Liver (tissue), 9 donors: ENCODE data around the gene TRMT1. TPM values are rescaled to one million over a fixed set of nuclear protein-coding genes. Genes with fewer than 3 reads are reported as not detected.

Experiments used
- DNase-seq: peaks from one replicate; pipeline ENCODE4 v3.0.0-alpha.2; 2017; ENCODE audit warnings: low spot score
- H3K27ac ChIP-seq, 2 donors: one replicate each; pipeline ENCODE4 v1.7.0; 2013; ENCODE audit warnings: inconsistent platforms in 2 of 2, low read length in 2 of 2, control low read depth in 1 of 2, low read depth in 1 of 2, mild to moderate bottlenecking in 1 of 2
- H3K27me3 ChIP-seq, 4 donors: one replicate each; pipeline versions ENCODE4 v1.6.1 to v1.7.0; 2013; ENCODE audit warnings: low read length in 3 of 4, inconsistent platforms in 1 of 4, mild to moderate bottlenecking in 1 of 4, moderate library complexity in 1 of 4; ENCODE audit not compliant: control insufficient read depth in 4 of 4, insufficient read depth in 4 of 4
- H3K36me3 ChIP-seq, 4 donors: one replicate each; pipeline versions ENCODE4 v1.6.1 to v1.7.0; 2013; ENCODE audit warnings: low read length in 3 of 4, mild to moderate bottlenecking in 3 of 4, low read depth in 1 of 4, moderate library complexity in 1 of 4; ENCODE audit not compliant: control insufficient read depth in 4 of 4, insufficient read depth in 3 of 4
- H3K4me1 ChIP-seq, 4 donors: one replicate each; pipeline versions ENCODE4 v1.6.1 to v1.7.0; 2013; ENCODE audit warnings: low read length in 3 of 4, mild to moderate bottlenecking in 3 of 4, moderate library complexity in 1 of 4; ENCODE audit not compliant: control insufficient read depth in 4 of 4, insufficient read depth in 4 of 4
- H3K4me3 ChIP-seq, 3 donors: one replicate each; pipeline versions ENCODE4 v1.6.1 to v1.7.0; 2013; ENCODE audit warnings: low read length in 3 of 3, control low read depth in 1 of 3, low read depth in 1 of 3, mild to moderate bottlenecking in 1 of 3
- H3K9ac ChIP-seq, 2 donors: one replicate each; pipeline ENCODE4 v1.7.0; 2013; ENCODE audit warnings: low read length in 2 of 2, mild to moderate bottlenecking in 2 of 2, moderate library complexity in 2 of 2, control low read depth in 1 of 2, low read depth in 1 of 2
- H3K9me3 ChIP-seq, 4 donors: one replicate each; pipeline versions ENCODE4 v1.6.1 to v1.7.0; 2013; ENCODE audit warnings: low read length in 3 of 4; ENCODE audit not compliant: control insufficient read depth in 4 of 4
- CTCF ChIP-seq: fragments of 150-350 bp; IDR thresholded peaks from 2 replicates; pipeline ENCODE4 v1.5.1; 2017; ENCODE audit warnings: improper control_type of control experiment, low read depth, low read length; ENCODE audit not compliant: missing input control
- FOXA1 ChIP-seq: IDR thresholded peaks from 2 replicates; pipeline ENCODE4 v1.6.1; 2016; ENCODE audit warnings: antibody characterized with exemption
- FOXA2 ChIP-seq: IDR thresholded peaks from 2 replicates; pipeline ENCODE4 v1.6.1; 2016; ENCODE audit warnings: antibody characterized with exemption
- GABPA ChIP-seq, 2 donors: IDR thresholded peaks in 1 of 2; conservative IDR thresholded peaks in 1 of 2; 2 replicates each; pipeline ENCODE4 v1.6.1; 2016; ENCODE audit warnings: antibody characterized with exemption in 2 of 2, mild to moderate bottlenecking in 1 of 2, moderate library complexity in 1 of 2
- HNF4A ChIP-seq, 2 donors: conservative IDR thresholded peaks; 2 replicates each; pipeline ENCODE4 v1.6.1; 2016; ENCODE audit warnings: antibody characterized with exemption in 2 of 2, mild to moderate bottlenecking in 2 of 2
- HNF4G ChIP-seq: IDR thresholded peaks from 2 replicates; pipeline ENCODE4 v1.6.1; 2016; ENCODE audit warnings: antibody characterized with exemption
- JUND ChIP-seq, 2 donors: IDR thresholded peaks; 2 replicates each; pipeline ENCODE4 v1.6.1; 2016; ENCODE audit warnings: antibody characterized with exemption in 2 of 2
- NR2F2 ChIP-seq: IDR thresholded peaks from 2 replicates; pipeline ENCODE4 v1.6.1; 2016; ENCODE audit warnings: antibody characterized with exemption
- RAD21 ChIP-seq, 2 donors: IDR thresholded peaks; 2 replicates each; pipeline ENCODE4 v1.6.1; 2016; ENCODE audit warnings: antibody characterized with exemption in 2 of 2, mild to moderate bottlenecking in 2 of 2
- RXRA ChIP-seq, 2 donors: IDR thresholded peaks; 2 replicates each; pipeline ENCODE4 v1.6.1; 2017 to 2018; ENCODE audit warnings: antibody characterized with exemption in 2 of 2, mild to moderate bottlenecking in 1 of 2
- YY1 ChIP-seq: IDR thresholded peaks from 2 replicates; pipeline ENCODE4 v1.6.1; 2016; ENCODE audit warnings: antibody characterized with exemption, mild to moderate bottlenecking
- WGBS: extraction: QIAGEN DNeasy Blood & Tissue Kit; methylation state at CpG from one replicate; pipeline ENCODE4 v1.1.7; 2013; 5-methylcytosine and 5-hydroxymethylcytosine counted together
- polyA plus RNA-seq, 2 donors: library from polyadenylated mRNA; stranded (reverse) in 1 of 2; unstranded in 1 of 2; fragments of 200-250 nt in 1 of 2; fragments of >200 nt in 1 of 2; fragmentation: Nextera tagmentation in 1 of 2; extraction: Ambion mirVana in 1 of 2; gene quantifications; one replicate each; pipeline versions ENCODE4 v1.2.1 to v1.2.3, GENCODE V29; 2013 to 2015
- total RNA-seq, 2 donors: library from RNA; depleted of rRNA; stranded (reverse); fragments of >200 nt; gene quantifications; one replicate each; pipeline ENCODE4 v1.2.3, GENCODE V29; 2014
- TF ChIP-seq, protein P1 (sequence below): IDR thresholded peaks from 2 replicates; pipeline ENCODE4 v1.6.1; 2016; ENCODE audit warnings: antibody characterized with exemption
- TF ChIP-seq, protein P2 (sequence below): IDR thresholded peaks from 2 replicates; pipeline ENCODE4 v1.6.1; 2016; ENCODE audit warnings: antibody characterized with exemption, mild to moderate bottlenecking
- TF ChIP-seq, protein P3 (sequence below): IDR thresholded peaks from 2 replicates; pipeline ENCODE4 v1.6.1; 2016; ENCODE audit warnings: antibody characterized with exemption
- donor health status: healthy.
- donor health status: healthy.
- donor health status: healthy.
- donor health status: healthy.
- donor health status: healthy.

The TRMT1 gene
- total and polyA plus RNA-seq, 4 donors: 8.3 to 15.6 (median 11.7) TPM

- H3K4me3 ChIP-seq: peak overlapping the region in 1 of 3 donors; percentile 11
- DNase-seq: peak; percentile 72
- peaks cover 23 to 43% (median 27%) of the 10 kb centered on the region in 4 donors for H3K4me1 ChIP-seq
- H3K27me3 ChIP-seq: no peaks in the 10 kb centered on the region
- H3K36me3 ChIP-seq: peaks cover 0 to 6% (median 2%) of the 10 kb centered on the region in 4 donors
- H3K9me3 ChIP-seq: no peaks in the 10 kb centered on the region
- peak overlapping the region; percentile 19 to 50 for H3K27ac ChIP-seq
- 32% methylated on average over 44 of the region's 44 CpGs for WGBS
- TF ChIP-seq RXRA (IDR thresholded peaks at IDR 0.05) (peak; percentile 68 to 78), YY1 (no peak), CTCF (peak; percentile 42), NR2F2 (no peak), FOXA1 (no peak), HNF4A (conservative IDR thresholded peaks at IDR 0.05) (peak in 1 of 2 donors; percentile 23), FOXA2 (no peak), RAD21 (IDR thresholded peaks at IDR 0.05) (peak; percentile 16 to 67), HNF4G (peak; percentile 11)
- TF ChIP-seq, protein P1, sequence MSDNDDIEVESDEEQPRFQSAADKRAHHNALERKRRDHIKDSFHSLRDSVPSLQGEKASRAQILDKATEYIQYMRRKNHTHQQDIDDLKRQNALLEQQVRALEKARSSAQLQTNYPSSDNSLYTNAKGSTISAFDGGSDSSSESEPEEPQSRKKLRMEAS: no peak
- no peak overlapping the region for H3K9ac ChIP-seq
Measured at GRCh38 chr19:13095934-13096927, 20.3 kb downstream of the TRMT1 start.

DNA sequence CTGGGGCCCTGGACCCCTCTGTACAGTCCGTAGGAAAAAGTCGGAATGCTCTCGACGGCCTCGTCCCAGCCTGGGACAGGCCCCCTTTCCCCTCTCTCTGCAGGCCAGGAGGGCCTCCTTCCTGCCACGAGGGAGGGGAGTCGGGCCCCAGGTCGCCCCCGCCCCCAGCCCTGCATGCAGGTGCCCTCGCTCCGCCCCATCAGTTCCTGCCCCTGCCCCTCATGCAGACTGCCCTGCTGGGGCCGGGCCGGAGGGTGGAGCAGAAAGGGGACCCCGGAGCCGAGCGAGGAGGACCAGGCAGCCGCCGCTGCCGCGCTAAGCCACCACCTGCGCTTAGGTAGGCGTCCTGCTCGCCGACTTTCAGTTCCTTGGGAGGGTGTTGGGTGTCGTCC lies 21.2 kb downstream of the TRMT1 start:
- TF ChIP-seq FOXA1: no peak
- TF ChIP-seq, protein P2, sequence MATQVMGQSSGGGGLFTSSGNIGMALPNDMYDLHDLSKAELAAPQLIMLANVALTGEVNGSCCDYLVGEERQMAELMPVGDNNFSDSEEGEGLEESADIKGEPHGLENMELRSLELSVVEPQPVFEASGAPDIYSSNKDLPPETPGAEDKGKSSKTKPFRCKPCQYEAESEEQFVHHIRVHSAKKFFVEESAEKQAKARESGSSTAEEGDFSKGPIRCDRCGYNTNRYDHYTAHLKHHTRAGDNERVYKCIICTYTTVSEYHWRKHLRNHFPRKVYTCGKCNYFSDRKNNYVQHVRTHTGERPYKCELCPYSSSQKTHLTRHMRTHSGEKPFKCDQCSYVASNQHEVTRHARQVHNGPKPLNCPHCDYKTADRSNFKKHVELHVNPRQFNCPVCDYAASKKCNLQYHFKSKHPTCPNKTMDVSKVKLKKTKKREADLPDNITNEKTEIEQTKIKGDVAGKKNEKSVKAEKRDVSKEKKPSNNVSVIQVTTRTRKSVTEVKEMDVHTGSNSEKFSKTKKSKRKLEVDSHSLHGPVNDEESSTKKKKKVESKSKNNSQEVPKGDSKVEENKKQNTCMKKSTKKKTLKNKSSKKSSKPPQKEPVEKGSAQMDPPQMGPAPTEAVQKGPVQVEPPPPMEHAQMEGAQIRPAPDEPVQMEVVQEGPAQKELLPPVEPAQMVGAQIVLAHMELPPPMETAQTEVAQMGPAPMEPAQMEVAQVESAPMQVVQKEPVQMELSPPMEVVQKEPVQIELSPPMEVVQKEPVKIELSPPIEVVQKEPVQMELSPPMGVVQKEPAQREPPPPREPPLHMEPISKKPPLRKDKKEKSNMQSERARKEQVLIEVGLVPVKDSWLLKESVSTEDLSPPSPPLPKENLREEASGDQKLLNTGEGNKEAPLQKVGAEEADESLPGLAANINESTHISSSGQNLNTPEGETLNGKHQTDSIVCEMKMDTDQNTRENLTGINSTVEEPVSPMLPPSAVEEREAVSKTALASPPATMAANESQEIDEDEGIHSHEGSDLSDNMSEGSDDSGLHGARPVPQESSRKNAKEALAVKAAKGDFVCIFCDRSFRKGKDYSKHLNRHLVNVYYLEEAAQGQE: no peak
- TF ChIP-seq, protein P3, sequence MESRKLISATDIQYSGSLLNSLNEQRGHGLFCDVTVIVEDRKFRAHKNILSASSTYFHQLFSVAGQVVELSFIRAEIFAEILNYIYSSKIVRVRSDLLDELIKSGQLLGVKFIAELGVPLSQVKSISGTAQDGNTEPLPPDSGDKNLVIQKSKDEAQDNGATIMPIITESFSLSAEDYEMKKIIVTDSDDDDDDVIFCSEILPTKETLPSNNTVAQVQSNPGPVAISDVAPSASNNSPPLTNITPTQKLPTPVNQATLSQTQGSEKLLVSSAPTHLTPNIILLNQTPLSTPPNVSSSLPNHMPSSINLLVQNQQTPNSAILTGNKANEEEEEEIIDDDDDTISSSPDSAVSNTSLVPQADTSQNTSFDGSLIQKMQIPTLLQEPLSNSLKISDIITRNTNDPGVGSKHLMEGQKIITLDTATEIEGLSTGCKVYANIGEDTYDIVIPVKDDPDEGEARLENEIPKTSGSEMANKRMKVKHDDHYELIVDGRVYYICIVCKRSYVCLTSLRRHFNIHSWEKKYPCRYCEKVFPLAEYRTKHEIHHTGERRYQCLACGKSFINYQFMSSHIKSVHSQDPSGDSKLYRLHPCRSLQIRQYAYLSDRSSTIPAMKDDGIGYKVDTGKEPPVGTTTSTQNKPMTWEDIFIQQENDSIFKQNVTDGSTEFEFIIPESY: no peak
- no peak for TF ChIP-seq JUND (IDR thresholded peaks at IDR 0.05)
- no peak for TF ChIP-seq GABPA (IDR thresholded peaks at IDR 0.05 in 1 of 2, conservative IDR thresholded peaks at IDR 0.05 in 1 of 2)
- Histone ChIP-seq H3K9me3 (no peaks in the 10 kb centered on the region), H3K4me3 (no peak overlapping the region), H3K36me3 (peaks cover 0 to 6% (median 2%) of the 10 kb centered on the region in 4 donors), H3K4me1 (peaks cover 23 to 48% (median 31%) of the 10 kb centered on the region in 4 donors), H3K27ac (no peak overlapping the region), H3K9ac (no peak overlapping the region), H3K27me3 (no peaks in the 10 kb centered on the region)
- no peak for DNase-seq
- WGBS: 83% methylated on average over 25 of the region's 25 CpGs
